Gastroesophageal sphincter (tissue), 4 donors: Measurements from ENCODE around the gene COX15. TPM values are rescaled to one million over a fixed set of nuclear protein-coding genes. Genes with fewer than 3 reads are reported as not detected.

ENCODE experiments used
- ATAC-seq: fragments of 150-250 bp; one replicate; pipeline ENCODE4 v1.9.1; 2016; ENCODE audit warnings: mild to moderate bottlenecking, moderate library complexity
- H3K27ac ChIP-seq, 4 donors: fragments of 200-600 bp; sonication (generic) in 3 of 4; 1 replicate in 3 of 4; 2 replicates in 1 of 4; pipeline ENCODE4 v1.5.1; 2016 to 2019
- H3K27me3 ChIP-seq: fragments of 200-600 bp; sonication (generic); one replicate; pipeline ENCODE4 v1.5.1; 2019
- H3K36me3 ChIP-seq, 2 donors: fragments of 200-600 bp; sonication (generic); one replicate each; pipeline ENCODE4 v1.5.1; 2019; ENCODE audit warnings: control low read depth in 1 of 2
- H3K4me1 ChIP-seq, 3 donors: fragments of 200-600 bp; sonication (generic); 1 replicate in 2 of 3; 2 replicates in 1 of 3; pipeline ENCODE4 v1.5.1; 2016 to 2019; ENCODE audit warnings: control low read depth in 2 of 3
- H3K4me3 ChIP-seq, 2 donors: fragments of 200-600 bp; sonication (generic); one replicate each; pipeline ENCODE4 v1.5.1; 2019; ENCODE audit warnings: mild to moderate bottlenecking in 1 of 2, moderate library complexity in 1 of 2
- H3K9me3 ChIP-seq, 3 donors: fragments of 200-600 bp; sonication (generic); one replicate each; pipeline ENCODE4 v1.5.1; 2017 to 2019; ENCODE audit warnings: control low read depth in 2 of 3
- EP300 ChIP-seq: sonication (generic); formaldehyde crosslinking; IDR thresholded peaks from one replicate; pipeline ENCODE4 v1.6.1; 2017; ENCODE audit warnings: antibody characterized with exemption, mild to moderate bottlenecking
- POLR2A ChIP-seq, 2 donors: fragments of 450-650 bp; IDR thresholded peaks; one replicate each; pipeline ENCODE4 v1.6.1; 2017; ENCODE audit warnings: antibody characterized with exemption in 2 of 2, mild to moderate bottlenecking in 2 of 2, moderate library complexity in 1 of 2
- POLR2AphosphoS5 ChIP-seq: sonication (generic); formaldehyde crosslinking; IDR thresholded peaks from one replicate; pipeline ENCODE4 v1.6.1; 2017; ENCODE audit warnings: antibody characterized with exemption
- WGBS, 2 donors: methylation state at CpG; one replicate each; pipeline ENCODE4 v1.1.5; 2018; ENCODE audit warnings: low coverage in 1 of 2; 5-methylcytosine and 5-hydroxymethylcytosine counted together
- total RNA-seq, 4 donors: library from RNA; depleted of rRNA; stranded (reverse); fragments of >200 nt; gene quantifications; one replicate each; pipeline ENCODE4 v1.1.0, GENCODE V29; 2016
- TF ChIP-seq, protein P1 (sequence below), 4 experiments: fragments of 200-600 bp in 2 of 4; fragments of 450-650 bp in 2 of 4; sonication (generic) in 1 of 4; IDR thresholded peaks; one replicate each; pipeline ENCODE4 v1.5.1; 2017 to 2019; ENCODE audit warnings: antibody characterized with exemption in 4 of 4, mild to moderate bottlenecking in 2 of 4, moderate library complexity in 2 of 4

COX15 gene
- total RNA-seq, 4 donors from 2014 or later, result 25.6 to 32.6 (median 29.3) TPM

DNA sequence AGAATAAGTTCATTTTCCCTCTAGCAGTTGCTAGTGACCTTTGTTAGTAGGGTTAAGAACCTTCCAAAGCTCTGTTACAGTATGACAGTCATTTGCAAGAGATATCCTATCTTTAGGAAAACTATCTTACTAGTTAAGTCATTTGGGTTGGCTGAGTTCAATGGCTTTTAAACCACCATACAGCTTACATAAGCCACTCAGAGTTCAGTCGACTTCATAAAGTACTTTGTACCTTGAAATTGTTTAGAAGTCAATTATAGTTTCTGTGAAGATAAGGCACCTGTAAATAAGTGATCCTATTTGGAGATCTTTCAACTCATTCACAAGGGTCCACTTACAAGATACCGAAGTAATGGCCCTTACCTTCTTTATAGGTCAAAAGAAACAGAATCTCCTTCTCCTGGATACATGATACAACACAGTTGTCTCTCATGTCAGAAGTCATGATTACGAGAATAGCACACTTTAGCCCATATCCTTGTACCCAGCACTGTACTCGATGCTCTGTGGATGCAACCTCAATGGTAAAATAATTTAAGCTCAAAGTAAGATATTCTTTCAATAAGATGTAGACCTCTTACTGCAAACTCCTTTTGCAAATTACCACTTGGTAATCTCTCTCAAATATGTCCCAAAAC, 38.6 kb upstream of the COX15 start:
- WGBS, 2 donors, result 76 to 90% methylated on average over 4 of the region's 4 CpGs
- TF ChIP-seq, protein P1, sequence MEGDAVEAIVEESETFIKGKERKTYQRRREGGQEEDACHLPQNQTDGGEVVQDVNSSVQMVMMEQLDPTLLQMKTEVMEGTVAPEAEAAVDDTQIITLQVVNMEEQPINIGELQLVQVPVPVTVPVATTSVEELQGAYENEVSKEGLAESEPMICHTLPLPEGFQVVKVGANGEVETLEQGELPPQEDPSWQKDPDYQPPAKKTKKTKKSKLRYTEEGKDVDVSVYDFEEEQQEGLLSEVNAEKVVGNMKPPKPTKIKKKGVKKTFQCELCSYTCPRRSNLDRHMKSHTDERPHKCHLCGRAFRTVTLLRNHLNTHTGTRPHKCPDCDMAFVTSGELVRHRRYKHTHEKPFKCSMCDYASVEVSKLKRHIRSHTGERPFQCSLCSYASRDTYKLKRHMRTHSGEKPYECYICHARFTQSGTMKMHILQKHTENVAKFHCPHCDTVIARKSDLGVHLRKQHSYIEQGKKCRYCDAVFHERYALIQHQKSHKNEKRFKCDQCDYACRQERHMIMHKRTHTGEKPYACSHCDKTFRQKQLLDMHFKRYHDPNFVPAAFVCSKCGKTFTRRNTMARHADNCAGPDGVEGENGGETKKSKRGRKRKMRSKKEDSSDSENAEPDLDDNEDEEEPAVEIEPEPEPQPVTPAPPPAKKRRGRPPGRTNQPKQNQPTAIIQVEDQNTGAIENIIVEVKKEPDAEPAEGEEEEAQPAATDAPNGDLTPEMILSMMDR (IDR thresholded peaks at IDR 0.05), result no peak
- no peak for TF ChIP-seq EP300
- no peak for TF ChIP-seq POLR2AphosphoS5
- TF ChIP-seq POLR2A (IDR thresholded peaks at IDR 0.05), result no peak
- H3K27ac ChIP-seq, result no peak overlapping the region
- H3K9me3 ChIP-seq, result no peaks in the 10 kb centered on the region
- no peaks in the 10 kb centered on the region for H3K27me3 ChIP-seq
- no peaks in the 10 kb centered on the region for H3K4me1 ChIP-seq
- no peaks in the 10 kb centered on the region for H3K36me3 ChIP-seq
- no peak overlapping the region for H3K4me3 ChIP-seq
- no peak for ATAC-seq

DNA sequence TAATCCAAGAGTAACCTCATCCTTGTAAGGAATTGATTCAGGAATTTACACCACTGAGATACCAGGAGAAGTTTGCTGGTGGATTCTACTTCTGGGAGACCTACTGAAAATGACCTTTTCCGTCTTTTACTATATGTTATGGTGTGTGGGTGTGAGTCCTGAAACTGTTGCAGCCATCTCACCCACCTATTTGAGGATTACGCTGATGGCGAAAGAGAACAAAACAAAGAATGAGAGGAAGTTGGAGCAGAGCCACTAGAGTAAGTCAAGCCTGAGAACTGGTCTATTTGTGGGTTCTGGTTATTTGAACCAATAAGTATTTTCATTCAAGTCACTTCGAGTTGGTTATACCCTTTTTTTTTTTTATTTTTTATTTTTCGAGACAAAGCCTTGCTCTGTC, 37.8 kb upstream of the COX15 start:
- H3K27me3 ChIP-seq, result no peaks in the 10 kb centered on the region
- no peak overlapping the region for H3K27ac ChIP-seq
- TF ChIP-seq, protein P1 (IDR thresholded peaks at IDR 0.05), result no peak
- TF ChIP-seq POLR2AphosphoS5 (no peak), EP300 (no peak), POLR2A (IDR thresholded peaks at IDR 0.05) (no peak)
- H3K36me3 ChIP-seq, result no peaks in the 10 kb centered on the region
- ATAC-seq, result no peak
- no peaks in the 10 kb centered on the region for H3K4me1 ChIP-seq
- no peaks in the 10 kb centered on the region for H3K9me3 ChIP-seq
- WGBS, 2 donors, result 75 to 87% methylated on average over 2 to 5 of the region's 5 CpGs
- no peak overlapping the region for H3K4me3 ChIP-seq

DNA sequence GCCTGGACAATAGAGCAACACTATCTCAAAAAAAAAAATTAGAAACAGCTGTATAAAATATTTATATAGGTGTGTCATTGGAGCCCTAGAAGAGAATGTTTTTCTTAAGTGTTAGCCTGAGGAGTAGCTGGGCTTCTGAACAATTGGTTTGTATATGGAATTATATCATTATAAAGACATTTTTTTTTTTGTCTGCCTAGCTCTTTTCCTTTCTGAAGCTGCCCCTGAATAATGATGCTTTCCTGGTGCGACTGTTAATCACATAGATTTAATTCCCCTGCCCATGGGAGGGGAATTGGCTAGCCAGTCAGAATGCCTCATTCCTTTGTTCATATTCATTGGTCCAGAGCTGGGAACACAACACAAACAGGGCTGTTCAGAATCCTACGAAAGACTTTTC, 36.6 kb upstream of the COX15 start:
- TF ChIP-seq, protein P1 (IDR thresholded peaks at IDR 0.05), result no peak
- TF ChIP-seq POLR2A (IDR thresholded peaks at IDR 0.05), result no peak
- TF ChIP-seq POLR2AphosphoS5, result no peak
- TF ChIP-seq EP300, result no peak
- Histone ChIP-seq H3K9me3 (no peaks in the 10 kb centered on the region), H3K4me3 (no peak overlapping the region), H3K27ac (no peak overlapping the region), H3K4me1 (no peaks in the 10 kb centered on the region), H3K27me3 (no peaks in the 10 kb centered on the region), H3K36me3 (no peaks in the 10 kb centered on the region)
- 11 to 25% methylated on average over 1 to 2 of the region's 2 CpGs for WGBS, 2 donors
- no peak for ATAC-seq

DNA sequence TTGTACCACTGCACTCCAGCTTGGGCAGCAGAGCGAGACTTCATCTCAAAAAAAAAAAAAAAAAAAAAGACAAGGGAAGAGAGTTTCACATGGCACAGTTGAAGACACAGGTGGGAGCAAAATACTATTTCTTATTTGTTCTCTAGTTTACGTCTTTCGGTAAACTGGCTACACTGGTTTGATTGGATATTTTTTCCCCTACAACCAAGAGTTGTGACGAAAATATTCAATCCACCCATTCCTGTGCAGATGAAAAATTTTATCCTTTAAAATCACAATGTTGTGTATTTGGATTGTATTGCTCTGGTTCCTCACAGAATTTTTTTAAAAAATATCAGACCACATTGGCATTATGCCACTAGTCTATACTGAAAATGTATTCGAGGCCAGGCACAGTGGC, 36.0 kb upstream of the COX15 start:
- no peaks in the 10 kb centered on the region for H3K4me1 ChIP-seq
- ATAC-seq, result no peak
- 64% methylated on average over 4 of the region's 5 CpGs for WGBS, 2 donors
- H3K4me3 ChIP-seq, result no peak overlapping the region
- no peaks in the 10 kb centered on the region for H3K27me3 ChIP-seq
- no peaks in the 10 kb centered on the region for H3K9me3 ChIP-seq
- no peak overlapping the region for H3K27ac ChIP-seq
- TF ChIP-seq, protein P1 (IDR thresholded peaks at IDR 0.05), result no peak
- TF ChIP-seq POLR2A (IDR thresholded peaks at IDR 0.05) (no peak), POLR2AphosphoS5 (no peak), EP300 (no peak)
- H3K36me3 ChIP-seq, result no peaks in the 10 kb centered on the region

DNA sequence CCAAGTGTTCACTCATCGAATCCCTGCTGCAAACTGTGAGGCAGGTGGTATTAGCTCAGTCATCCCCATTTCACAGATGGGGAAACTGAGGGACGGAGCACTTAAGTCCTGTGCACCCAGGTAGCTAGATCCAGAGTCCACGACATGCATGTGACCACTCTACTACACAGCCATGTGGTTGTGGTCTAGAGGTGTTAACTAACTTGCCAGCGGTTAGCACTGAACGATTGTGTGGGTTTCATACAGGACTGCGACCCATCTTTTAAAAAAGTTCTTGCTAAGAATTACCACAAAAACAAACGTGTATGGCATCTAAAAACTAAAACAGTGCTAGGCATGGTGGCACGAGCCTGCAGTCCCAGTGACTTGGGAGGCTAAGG, 34.4 kb upstream of the COX15 start:
- 69 to 74% methylated on average over 6 to 8 of the region's 8 CpGs for WGBS, 2 donors
- peaks cover 0 to 5% of the 10 kb centered on the region in 2 donors for H3K36me3 ChIP-seq
- no peak for ATAC-seq
- no peaks in the 10 kb centered on the region for H3K9me3 ChIP-seq
- no peak overlapping the region for H3K4me3 ChIP-seq
- H3K27me3 ChIP-seq, result no peaks in the 10 kb centered on the region
- TF ChIP-seq, protein P1 (IDR thresholded peaks at IDR 0.05), result no peak
- no peak for TF ChIP-seq EP300
- TF ChIP-seq POLR2A (IDR thresholded peaks at IDR 0.05), result no peak
- no peak for TF ChIP-seq POLR2AphosphoS5
- H3K4me1 ChIP-seq, result no peaks in the 10 kb centered on the region
- no peak overlapping the region for H3K27ac ChIP-seq
